ENCODE measurements around the gene ERVH48-1.
"Not testable (repeated sequence)": the region's sequence is repeated elsewhere in the genome, so short reads cannot be mapped to it uniquely, and the experiment has no call there.

- not testable (repeated sequence) for TF ChIP-seq CTCF (conservative IDR thresholded peaks at IDR 0.05 in 1 of 2, IDR thresholded peaks at IDR 0.05 in 1 of 2; ENCODE audit: low read depth in 1 of 2, low read length in 2 of 2); EZH2 (IDR thresholded peaks at IDR 0.05; ENCODE audit: low read length, missing control alignments)
These were observed 42.2 kb upstream of the ERVH48-1 start for GRCh38 chr21:42967616-42968015.

Data from fibroblast of lung (primary cell).